ENCODE measurements around the gene ARFGAP3.

The ARFGAP3 gene

DNA sequence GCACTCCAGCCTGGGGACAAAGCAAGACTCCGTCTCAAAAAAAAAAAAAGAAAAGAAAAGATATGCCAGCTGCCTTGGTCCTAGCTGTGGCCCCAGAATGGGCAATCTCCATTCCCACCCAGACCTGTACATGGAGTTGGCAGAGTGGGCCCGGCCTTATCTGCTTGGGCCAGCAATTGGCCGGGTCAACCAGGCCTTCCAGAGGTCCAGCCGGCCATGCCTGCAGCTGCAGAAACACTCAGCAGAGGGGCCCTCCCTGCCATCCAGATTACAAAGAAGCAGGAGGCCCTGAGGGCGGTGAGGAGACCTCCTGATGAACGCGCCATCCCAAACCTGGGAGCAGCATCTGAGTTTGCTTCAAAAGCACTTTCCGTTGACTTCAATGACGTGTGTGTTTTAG lies 26.9 kb upstream of the ARFGAP3 start:
- DNase-seq = no peak

- DNase-seq = no peak
Measured at GRCh38 chr22:42883121-42883520, 26.0 kb upstream of the ARFGAP3 start.

DNA sequence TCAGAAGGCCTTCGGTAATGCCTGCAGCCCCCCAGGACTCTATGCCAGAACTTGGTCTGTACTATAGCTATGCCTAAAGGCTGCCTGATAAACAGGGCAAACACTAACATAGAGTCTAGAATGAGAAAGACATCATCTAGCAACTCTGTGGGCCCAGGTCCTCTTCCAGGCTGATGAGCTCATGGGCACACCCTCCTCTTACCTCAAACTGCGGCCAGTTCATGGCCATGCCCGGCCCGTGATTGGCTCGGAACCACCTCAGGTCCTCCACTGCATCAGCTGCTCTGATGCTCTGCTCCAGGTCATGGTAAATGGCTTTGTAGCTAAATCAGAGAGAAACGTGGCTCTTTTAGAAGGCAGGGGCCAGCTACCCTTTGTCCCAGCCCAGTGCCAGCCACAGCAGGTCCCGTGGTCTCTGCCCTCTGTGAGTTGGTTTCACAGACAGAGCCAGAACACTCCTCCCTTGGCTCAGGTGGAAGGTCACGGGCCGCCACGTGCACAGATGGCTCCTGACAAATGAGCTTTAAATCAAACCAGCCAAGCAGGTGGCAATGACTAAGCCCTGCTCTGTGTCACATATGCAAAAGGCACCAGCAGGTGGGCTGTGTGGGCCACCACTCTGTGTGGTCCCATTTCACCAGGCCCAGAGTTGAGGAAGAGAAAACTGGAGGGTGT lies 25.0 kb upstream of the ARFGAP3 start:
- DNase-seq = no peak

- DNase-seq = no peak
Measured at GRCh38 chr22:42881298-42881697, 24.2 kb upstream of the ARFGAP3 start.

GRCh38 chr22:42880815-42881214 lies 23.7 kb upstream of the ARFGAP3 start:
- DNase-seq = no peak

- no peak for DNase-seq
Measured at GRCh38 chr22:42879371-42880021, 22.4 kb upstream of the ARFGAP3 start.

- DNase-seq = no peak
Measured at GRCh38 chr22:42878561-42879305, 21.7 kb upstream of the ARFGAP3 start.

DNA sequence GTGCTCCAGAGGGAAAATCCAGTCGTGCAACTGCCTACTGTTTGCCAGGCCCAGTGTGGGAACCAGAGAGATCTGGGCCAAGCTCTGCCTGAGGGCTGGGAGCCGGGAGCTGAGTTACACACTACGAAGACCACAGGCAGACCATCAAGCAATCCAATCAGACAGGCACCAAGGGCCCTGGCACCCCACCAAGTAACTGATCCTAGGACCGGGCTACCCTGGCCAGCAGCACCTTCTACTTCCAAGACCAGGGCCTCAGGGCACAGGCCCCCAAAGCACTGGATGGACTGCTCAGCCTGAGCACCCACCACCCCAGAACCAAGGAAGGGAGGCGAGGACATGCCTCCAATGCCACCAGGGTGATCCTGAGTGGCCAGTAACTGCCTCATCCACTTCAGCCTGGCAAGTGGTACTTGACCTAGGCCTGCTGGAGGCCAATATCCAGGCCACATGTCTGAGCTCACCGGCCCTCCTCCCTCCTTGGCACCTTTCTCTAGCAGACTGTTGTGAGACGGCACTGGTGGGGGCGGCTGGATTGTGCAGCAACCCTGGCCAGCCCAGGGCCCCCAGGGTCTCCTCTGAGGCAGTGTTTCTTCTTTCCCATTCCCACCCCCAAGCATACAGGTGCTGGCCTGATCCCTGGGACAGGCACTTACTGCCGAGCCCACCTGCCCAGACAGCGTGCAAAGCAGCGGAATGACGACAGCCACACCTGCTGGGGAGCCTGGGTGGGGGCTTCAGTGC lies 20.7 kb upstream of the ARFGAP3 start:
- DNase-seq = no peak

DNA sequence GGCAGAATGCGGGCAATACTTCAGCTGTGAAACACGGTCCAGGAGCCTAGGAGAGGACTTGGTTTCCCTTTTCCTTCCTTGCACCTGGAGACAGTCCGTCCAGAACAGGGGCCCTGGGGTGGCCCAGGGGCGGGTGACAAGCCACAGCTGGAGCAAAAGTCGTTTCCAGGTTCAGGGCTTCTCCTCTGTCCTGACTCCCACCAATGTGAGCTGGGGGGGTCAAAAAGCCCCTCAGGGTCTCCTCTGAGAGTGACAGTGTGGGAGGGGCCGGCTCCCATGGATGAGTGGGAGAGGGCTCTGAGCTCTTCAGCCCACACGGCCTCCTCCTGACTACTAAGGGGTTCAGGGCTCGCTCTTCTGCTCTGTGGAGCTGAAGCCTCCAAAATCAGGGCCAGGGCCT lies 20.1 kb upstream of the ARFGAP3 start:
- no peak for DNase-seq

- DNase-seq = no peak
Measured at GRCh38 chr22:42876041-42876440, 19.0 kb upstream of the ARFGAP3 start.

DNA sequence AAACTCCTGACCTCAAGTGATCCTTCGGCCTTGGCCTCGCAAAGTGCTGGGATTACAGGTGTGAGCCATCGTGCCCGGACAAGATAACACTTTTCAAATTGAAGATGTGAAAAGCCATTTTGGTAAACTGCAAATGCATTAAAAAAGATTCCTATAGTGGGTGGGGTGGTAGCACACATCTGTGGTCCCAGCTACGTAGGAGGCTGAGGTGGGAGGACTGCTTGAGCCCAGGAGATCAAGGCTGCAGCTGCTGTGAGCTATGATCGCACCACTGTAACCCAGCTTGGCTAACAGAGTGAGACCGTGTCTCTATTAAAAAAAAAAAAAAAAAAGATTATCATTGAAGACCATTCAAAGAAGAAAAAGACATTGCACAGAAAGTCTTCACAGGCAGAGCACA lies 16.9 kb upstream of the ARFGAP3 start:
- DNase-seq = no peak

- DNase-seq = no peak
Measured at GRCh38 chr22:42873356-42873755, 16.3 kb upstream of the ARFGAP3 start.

GRCh38 chr22:42872821-42873220 lies 15.7 kb upstream of the ARFGAP3 start:
- DNase-seq = no peak

DNA sequence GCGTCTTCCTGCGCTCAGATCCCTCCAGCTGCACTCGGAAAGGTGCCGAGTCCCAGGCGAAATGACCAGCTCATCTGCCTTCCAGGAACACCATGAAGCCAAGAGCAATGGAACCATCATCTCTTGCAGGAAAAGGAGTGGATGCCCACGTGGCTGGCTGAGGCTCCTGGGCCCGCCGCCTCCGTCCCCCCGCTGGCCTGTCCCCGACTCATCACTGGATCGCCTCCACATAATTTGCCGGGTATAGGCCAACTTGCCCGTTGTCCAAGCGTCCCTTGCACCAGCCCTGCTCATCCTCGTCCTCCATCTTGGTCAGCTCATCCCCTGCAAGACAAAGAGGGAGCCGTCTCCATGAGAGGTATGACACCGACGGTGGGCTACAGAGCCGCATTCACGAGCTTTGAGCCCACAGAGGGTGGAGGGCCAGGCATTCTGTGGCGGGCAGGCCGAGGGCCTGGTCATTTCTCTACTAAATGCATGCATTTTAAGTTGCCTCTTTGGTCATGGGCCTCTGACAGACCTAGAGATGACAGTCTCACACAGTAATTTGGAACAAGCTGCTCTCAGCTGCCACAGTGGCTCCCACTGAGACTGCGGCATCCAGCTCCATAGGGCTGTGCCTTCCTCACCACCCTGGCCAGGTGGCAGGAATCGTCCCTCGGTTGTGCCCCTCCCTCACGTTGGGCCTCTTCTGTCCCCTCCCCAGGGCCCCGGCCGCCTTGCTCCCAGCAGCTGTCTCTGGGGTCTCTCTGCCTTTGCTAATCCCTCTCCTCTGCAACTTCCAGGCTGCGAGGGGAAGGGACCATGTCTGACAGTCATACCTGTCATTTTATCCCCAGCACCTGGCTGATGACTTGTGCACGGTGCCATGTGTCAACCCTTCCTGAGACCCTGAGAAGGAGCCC lies 14.3 kb upstream of the ARFGAP3 start:
- DNase-seq = no peak

DNA sequence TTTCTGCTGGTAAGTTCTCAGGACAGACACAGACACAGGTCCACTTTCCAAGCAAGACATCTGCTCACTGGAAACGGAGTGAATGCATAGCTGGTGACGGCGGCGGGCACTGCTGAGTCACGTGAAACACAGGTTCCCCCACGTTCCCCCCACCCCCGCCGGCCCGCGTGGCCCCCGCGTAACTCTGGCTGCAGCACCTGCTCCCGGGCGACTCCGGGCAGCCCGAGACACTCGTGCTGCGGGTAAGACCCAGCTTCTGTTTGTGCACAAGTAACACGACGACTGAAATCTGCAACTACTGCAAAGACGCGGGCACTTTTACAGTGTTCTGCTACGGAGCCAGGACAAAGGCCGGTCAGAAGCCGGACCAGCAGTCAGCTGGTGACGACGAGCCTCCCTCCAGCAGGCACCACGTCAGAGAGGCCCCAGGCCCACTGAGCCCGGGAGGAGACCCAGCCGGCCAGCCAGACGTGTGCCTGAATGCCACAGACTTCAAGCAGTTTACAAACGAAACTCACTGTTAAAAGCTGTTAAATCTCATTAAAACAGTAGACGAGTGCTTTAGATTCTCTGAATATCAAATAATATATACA lies 12.9 kb upstream of the ARFGAP3 start:
- no peak for DNase-seq

DNA sequence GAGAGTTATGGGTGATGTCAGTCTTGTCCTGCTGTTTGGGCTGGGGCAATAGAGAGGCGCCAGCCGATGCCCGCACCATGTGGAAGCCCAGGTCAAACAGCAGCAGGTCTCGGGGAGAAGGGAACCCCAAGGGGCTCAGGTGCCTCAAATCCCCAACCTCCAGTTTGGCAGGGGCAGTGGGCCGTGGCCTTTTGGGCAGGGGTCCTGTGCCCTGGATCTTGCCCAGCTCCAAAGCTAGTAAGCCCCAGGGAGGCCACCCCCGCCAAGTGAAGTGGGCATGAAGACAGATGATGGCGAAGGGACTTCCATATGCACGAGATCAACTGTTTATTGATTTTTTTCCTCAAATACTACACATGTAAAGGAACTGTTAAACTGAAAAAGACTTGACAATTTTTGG lies 12.4 kb upstream of the ARFGAP3 start:
- no peak for DNase-seq

- no peak for DNase-seq
Measured at GRCh38 chr22:42868751-42869251, 11.7 kb upstream of the ARFGAP3 start.

GRCh38 chr22:42866100-42866499 lies 9.0 kb upstream of the ARFGAP3 start:
- DNase-seq = no peak

GRCh38 chr22:42865536-42865935 lies 8.5 kb upstream of the ARFGAP3 start:
- DNase-seq = no peak

- DNase-seq = no peak
Measured at GRCh38 chr22:42863349-42863961, 6.4 kb upstream of the ARFGAP3 start.

- no peak for DNase-seq
Measured at GRCh38 chr22:42862045-42862734, 5.1 kb upstream of the ARFGAP3 start.

All from NCI-H1436 treated with DMSO at 0.1 percent for 48 hours (cell line).